ACC112 (cell line): ENCODE results near the gene TPBGL.

Experiments
- H2AFZ ChIP-seq: fragments of 200-600 bp; sonication (generic); one replicate; pipeline ENCODE4 v1.6.0; 2017; ENCODE audit warnings: antibody characterized with exemption, low read length; ENCODE audit not compliant: unreplicated experiment
- H3K27ac ChIP-seq: fragments of 200-600 bp; sonication (generic); 2 replicates; pipeline ENCODE4 v1.5.1; 2014; ENCODE audit warnings: low read depth, mild to moderate bottlenecking, antibody characterized with exemption, low read length, moderate library complexity
- H3K27me3 ChIP-seq: fragments of 200-600 bp; sonication (generic); 2 replicates; pipeline ENCODE4 v1.6.1; 2014; ENCODE audit warnings: mild to moderate bottlenecking, antibody characterized with exemption, low read length, moderate library complexity, mixed read lengths; ENCODE audit not compliant: insufficient read depth
- H3K36me3 ChIP-seq: fragments of 200-600 bp; sonication (generic); 2 replicates; pipeline ENCODE4 v1.6.1; 2016; ENCODE audit warnings: mild to moderate bottlenecking, antibody characterized with exemption, low read length, moderate library complexity, mixed read lengths; ENCODE audit not compliant: insufficient read depth
- H3K4me1 ChIP-seq: fragments of 200-600 bp; sonication (generic); one replicate; pipeline ENCODE4 v1.6.1; 2016; ENCODE audit warnings: low read length, mixed read lengths; ENCODE audit not compliant: insufficient read depth, unreplicated experiment, control insufficient read depth
- H3K4me3 ChIP-seq: fragments of 200-600 bp; sonication (generic); 2 replicates; pipeline ENCODE4 v1.5.1; 2014; ENCODE audit warnings: mild to moderate bottlenecking, low read depth, low read length
- H3K79me2 ChIP-seq: fragments of 200-600 bp; sonication (generic); one replicate; pipeline ENCODE4 v1.6.0; 2016; ENCODE audit warnings: low read length; ENCODE audit not compliant: control insufficient read depth, unreplicated experiment, insufficient read depth

TPBGL gene

DNA sequence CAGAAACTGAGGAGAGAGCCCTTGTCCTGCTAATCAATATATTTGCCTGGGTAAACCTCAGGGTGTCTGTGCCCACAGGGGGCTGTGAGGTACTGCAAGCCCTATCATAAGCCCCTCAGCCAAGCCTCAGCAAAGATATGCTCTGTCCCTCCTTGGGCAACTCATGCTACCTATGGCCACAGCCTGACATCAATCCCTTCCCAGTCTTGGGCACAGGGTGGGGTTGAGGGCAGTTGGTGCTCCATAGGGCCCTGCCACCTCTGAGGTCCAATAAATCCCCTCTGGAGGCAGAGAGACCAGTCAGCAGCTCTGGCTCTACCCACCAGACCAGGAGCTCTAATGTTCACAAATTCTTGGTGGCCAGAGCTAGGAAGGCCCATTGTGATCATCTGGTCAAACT, 23.8 kb downstream of the TPBGL start:
- Histone ChIP-seq H3K79me2 (no peaks in the 10 kb centered on the region), H3K27ac (no peak overlapping the region), H3K4me1 (peaks cover 3% of the 10 kb centered on the region), H2AFZ (no peak overlapping the region), H3K36me3 (no peaks in the 10 kb centered on the region), H3K27me3 (peaks cover 14% of the 10 kb centered on the region), H3K4me3 (no peak overlapping the region)

DNA sequence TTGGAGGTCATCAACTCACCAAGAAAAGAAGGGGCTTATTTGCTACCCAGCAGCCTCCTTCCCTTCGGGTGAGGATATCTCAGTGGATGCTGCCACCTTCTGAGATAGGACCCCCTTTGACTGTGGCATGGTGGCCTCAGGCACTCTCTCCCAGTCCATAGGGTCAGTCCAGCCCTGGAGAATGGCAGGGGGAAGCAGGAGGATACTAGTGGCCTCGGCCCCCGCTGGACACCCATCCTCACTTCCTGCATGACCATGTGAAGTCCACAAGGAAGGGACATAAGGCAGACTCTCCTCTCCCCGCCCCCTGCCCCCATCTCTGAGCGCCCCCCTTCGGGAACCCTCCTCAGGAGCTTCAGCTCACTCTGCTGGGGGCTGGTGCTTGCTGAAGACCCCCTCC, 24.4 kb downstream of the TPBGL start:
- Histone ChIP-seq H3K4me3 (no peak overlapping the region), H3K79me2 (no peaks in the 10 kb centered on the region), H3K27ac (no peak overlapping the region), H3K4me1 (peaks cover 3% of the 10 kb centered on the region), H3K27me3 (peaks cover 8% of the 10 kb centered on the region; the same call in 1 of the 2 replicates), H3K36me3 (no peaks in the 10 kb centered on the region), H2AFZ (no peak overlapping the region)

DNA sequence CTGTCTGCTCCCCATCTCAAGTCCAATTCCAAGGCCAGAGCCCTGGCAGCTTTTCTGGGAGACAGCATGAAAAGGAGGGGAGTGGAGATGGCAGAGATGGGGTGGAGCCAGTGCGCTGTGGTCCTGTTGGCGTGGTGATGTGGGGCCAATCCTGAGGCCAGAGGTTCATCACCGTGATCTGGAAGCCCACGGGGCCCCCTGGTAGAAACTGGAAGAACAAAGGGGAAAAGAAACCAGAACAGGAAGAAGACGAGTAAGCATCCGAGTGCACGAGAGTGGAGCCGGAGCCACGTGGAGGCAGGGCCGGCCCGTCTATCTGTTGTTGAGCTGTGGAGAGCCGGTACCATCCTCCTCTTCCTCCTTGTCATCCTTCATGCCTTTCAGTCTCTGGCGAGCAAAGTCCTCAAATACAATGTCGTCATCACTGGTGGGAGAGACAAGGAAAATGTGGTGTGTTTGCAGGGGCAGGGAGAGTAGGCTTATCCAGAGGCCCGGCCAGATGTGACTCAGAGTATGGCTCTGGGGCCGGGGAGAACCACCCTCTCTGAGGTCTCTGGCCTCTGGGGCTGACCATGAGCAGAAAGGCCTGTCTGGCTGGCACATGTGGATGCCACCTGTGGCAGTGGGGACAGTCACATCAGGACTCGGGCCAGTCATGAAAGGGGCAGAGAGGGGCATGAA, 25.4 kb downstream of the TPBGL start:
- no peak overlapping the region for H2AFZ ChIP-seq
- H3K27me3 ChIP-seq: no peaks in the 10 kb centered on the region
- H3K4me3 ChIP-seq: no peak overlapping the region
- peaks cover 3% of the 10 kb centered on the region for H3K4me1 ChIP-seq
- no peaks in the 10 kb centered on the region for H3K79me2 ChIP-seq
- H3K27ac ChIP-seq: no peak overlapping the region
- no peaks in the 10 kb centered on the region for H3K36me3 ChIP-seq

DNA sequence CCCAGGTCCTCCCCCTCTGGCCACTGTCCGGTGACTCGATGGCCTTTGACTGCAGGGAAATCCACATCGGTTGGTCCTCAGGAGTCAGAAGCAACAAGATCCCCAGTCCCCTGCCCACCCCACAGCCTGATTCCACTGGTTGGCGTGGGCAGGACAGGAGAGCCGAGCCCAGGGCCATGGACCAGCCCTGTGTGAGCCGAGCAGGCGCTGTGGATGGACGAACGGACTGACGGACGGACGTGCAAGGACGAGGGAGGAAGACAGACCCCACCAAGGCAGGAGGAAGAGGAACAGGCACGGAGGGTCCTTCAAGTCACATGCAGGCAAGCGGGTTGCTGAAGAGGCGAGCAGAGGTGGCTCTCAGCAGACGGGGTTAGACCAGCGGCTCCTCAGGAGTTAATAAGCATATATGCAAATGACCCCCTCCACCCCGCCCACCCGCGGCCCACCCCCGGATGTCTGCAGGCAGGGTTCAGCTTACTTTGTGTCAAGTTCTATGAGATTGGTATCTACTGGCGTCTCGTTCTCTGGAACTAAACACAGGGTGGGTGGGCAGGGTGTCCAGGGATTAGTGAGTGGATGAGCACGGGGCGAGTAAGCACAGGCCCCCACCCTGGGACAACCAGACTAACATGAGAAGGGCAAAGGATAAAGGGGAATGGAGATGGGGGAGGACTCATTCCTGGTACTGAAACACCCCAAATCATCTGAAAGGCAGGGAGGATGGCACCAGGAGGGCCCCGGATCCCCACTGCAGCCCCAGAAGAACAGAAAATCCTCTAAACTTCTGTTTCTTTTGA, 26.8 kb downstream of the TPBGL start:
- Histone ChIP-seq H2AFZ (no peak overlapping the region), H3K4me3 (no peak overlapping the region), H3K4me1 (peaks cover 3% of the 10 kb centered on the region), H3K36me3 (no peaks in the 10 kb centered on the region), H3K27me3 (no peaks in the 10 kb centered on the region), H3K27ac (no peak overlapping the region), H3K79me2 (no peaks in the 10 kb centered on the region)

DNA sequence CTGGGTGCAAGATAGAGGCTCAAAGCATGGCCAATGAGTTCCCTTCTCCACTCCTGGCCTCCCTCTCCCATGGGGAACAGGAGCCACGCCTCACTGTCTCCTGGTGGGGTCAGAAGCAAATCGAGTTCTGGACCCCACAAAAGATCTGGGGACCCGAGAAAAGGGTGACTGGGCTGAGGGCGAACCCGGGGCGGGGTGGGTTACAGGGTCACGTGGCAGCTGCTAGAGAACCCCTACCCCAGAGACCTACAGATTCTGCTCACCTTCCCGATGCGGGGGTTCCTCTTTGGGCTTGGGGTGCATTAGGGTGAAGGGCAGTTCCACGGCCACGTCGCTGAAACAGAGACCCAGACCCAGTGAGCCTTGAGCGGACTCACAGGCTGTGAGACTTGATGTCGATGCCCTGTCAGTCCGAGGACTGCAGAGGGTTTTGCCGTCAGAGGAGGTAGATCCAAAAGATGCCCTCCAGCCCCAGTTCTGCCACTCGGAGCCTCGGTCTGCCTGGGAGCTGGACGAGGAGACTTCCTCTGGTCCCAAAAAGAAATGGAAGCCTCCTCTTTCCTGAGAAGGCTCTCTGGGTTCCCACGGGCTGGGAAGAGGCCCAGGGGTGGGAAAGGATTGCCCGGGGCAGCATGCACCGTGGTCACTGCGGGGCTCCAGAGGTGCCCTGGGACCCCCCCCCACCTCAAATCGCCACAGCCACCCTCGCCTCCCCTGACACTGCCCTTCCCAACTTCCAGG, 28.2 kb downstream of the TPBGL start:
- H3K27me3 ChIP-seq: no peaks in the 10 kb centered on the region
- no peaks in the 10 kb centered on the region for H3K79me2 ChIP-seq
- no peaks in the 10 kb centered on the region for H3K36me3 ChIP-seq
- H3K4me3 ChIP-seq: no peak overlapping the region
- H2AFZ ChIP-seq: no peak overlapping the region
- peaks cover 2% of the 10 kb centered on the region for H3K4me1 ChIP-seq
- no peak overlapping the region for H3K27ac ChIP-seq

DNA sequence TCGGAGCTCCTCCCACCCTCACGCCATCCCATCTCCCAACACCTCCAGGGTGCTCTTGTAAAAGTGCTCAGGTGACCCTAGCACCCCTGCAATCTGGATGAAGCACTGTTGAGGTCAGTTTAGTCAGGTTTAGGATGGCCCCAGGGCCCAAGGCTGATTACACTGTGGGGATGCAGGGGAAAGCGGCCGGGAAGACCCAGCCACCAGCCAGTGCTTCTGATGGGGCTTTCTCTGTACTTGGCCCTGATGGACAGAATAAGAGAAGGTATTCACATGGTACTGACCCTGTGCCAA, 28.7 kb downstream of the TPBGL start:
- no peak overlapping the region for H3K27ac ChIP-seq
- no peaks in the 10 kb centered on the region for H3K79me2 ChIP-seq
- no peak overlapping the region for H2AFZ ChIP-seq
- H3K4me1 ChIP-seq: no peaks in the 10 kb centered on the region
- H3K4me3 ChIP-seq: no peak overlapping the region
- no peaks in the 10 kb centered on the region for H3K36me3 ChIP-seq
- H3K27me3 ChIP-seq: no peaks in the 10 kb centered on the region

DNA sequence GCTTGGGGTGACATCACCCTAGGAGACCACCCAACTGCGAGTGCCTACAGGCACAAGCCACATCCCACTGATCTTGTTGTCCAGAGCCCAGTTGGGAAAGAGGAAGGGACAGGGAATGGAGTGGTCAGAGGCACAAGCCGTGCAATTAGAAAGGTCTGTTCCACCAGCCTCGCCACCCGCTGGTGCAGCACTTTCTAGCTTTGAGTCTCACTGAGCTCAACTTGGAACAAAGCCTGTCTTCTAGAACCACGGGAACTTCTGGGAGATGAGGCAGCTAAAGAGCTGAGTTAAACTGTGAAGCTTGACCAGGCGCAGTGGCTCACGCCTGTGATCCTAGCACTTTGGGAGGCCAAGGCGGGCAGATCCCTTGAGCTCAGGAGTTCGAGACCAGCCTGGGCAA, 29.3 kb downstream of the TPBGL start:
- H3K4me1 ChIP-seq: no peaks in the 10 kb centered on the region
- no peaks in the 10 kb centered on the region for H3K36me3 ChIP-seq
- H2AFZ ChIP-seq: no peak overlapping the region
- H3K4me3 ChIP-seq: no peak overlapping the region
- H3K79me2 ChIP-seq: no peaks in the 10 kb centered on the region
- no peaks in the 10 kb centered on the region for H3K27me3 ChIP-seq
- no peak overlapping the region for H3K27ac ChIP-seq

DNA sequence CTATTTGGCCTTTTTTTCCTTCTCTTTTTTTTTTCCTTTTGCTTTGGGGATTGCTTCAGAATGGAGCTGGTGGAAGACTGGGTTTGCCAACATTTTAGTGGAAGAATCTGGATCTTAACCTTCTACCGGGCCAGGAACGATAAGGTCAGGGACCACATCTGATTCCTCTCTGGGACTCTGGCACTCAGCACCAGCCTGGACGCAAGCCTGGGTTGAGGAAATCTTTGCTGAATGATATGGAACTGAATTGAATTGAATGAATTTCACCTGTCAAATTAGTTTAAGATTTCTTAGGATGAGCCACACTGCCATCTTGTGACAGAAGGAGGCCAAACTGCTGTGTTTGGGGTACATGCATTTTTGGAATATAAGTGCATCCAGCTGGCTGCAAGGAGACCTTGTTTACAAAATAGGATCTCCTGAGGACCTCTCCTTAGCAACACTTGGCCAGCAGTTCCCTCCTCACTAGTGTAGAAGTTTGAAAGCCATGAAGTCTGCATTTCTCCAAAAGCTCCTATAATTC, 30.4 kb downstream of the TPBGL start:
- Histone ChIP-seq H3K36me3 (no peaks in the 10 kb centered on the region), H2AFZ (no peak overlapping the region), H3K79me2 (no peaks in the 10 kb centered on the region), H3K27me3 (no peaks in the 10 kb centered on the region), H3K4me3 (no peak overlapping the region), H3K4me1 (no peaks in the 10 kb centered on the region), H3K27ac (no peak overlapping the region)

DNA sequence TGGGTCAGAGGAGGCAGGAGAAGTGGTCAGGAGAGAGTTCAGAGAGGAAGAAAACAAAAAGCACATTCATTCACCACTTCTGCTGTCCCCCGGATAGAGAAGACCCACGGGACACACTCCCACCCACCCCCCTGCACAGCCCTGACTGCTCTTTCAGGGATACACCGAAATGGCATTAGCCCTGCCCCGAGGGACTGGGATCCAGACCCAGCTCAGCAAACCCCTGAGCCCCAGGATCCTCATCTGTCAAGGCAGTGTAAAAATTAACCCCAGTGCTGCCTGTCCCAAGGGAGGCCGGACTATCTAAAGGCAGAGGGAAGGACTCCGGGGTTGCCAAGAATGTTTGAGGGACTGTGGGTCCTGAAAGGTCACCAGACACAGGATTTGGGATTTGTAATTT, 31.2 kb downstream of the TPBGL start:
- Histone ChIP-seq H3K4me3 (no peak overlapping the region), H3K36me3 (no peaks in the 10 kb centered on the region), H3K79me2 (no peaks in the 10 kb centered on the region), H3K27me3 (no peaks in the 10 kb centered on the region), H3K4me1 (no peaks in the 10 kb centered on the region), H3K27ac (no peak overlapping the region), H2AFZ (no peak overlapping the region)

DNA sequence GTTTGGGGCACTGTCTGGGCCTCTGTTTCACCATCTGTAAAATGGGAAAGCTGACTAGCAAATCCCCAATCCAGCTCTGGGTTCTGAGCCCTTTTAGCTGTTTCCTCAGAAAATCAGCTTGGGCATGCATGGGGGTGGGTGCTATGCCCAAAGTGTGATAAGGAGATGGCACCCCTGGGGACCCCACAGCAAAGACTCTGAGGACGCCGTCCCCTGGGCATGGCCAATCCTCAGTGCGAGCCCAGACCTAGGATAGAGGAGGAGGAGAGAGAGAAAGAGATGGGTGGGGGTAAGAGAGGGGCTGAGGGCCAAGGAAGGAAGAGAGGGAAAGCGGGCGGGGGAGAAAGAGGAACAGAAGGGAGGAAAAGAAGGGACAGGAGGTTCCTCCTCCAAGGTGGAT, 31.8 kb downstream of the TPBGL start:
- Histone ChIP-seq H3K27ac (no peak overlapping the region), H3K79me2 (no peaks in the 10 kb centered on the region), H3K36me3 (no peaks in the 10 kb centered on the region), H3K27me3 (no peaks in the 10 kb centered on the region), H3K4me1 (no peaks in the 10 kb centered on the region), H3K4me3 (no peak overlapping the region), H2AFZ (no peak overlapping the region)
